ENCODE measurements around the gene NPHS1. TPM values are rescaled to one million over a fixed set of nuclear protein-coding genes. Genes with fewer than 3 reads are reported as not detected.

The NPHS1 gene
- polyA plus RNA-seq (0.05 and 2.8 TPM in 2 replicates), polyA minus RNA-seq (1.7 TPM in 1 of 2 replicates, not detected in the other)

GRCh38 chr19:35852029-35852780 is at the start of gene NPHS1:
TSS of gene NPHS1 (minus strand) at chr19:35852504. CDS start at chr19:35851837, 667 bp downstream.
- Histone ChIP-seq H3F3A (ENCODE audit: insufficient read depth, low read length, poor library complexity, severe bottlenecking) (no peaks in the 10 kb centered on the region), H3K9me2 (ENCODE audit: insufficient read depth, low read length) (no peaks in the 10 kb centered on the region), H3K79me2 (replicated peaks; ENCODE audit: insufficient read depth, low read length) (no peaks in the 10 kb centered on the region), H3K9me3 (ENCODE audit: low read length) (no peaks in the 10 kb centered on the region), H3K9ac (ENCODE audit: low read length) (no peak within 1 kb of the TSS), H3K27me3 (ENCODE audit: insufficient read depth, low read depth, low read length) (peaks cover 7% of the 10 kb centered on the region), H4K20me1 (ENCODE audit: insufficient read depth) (no peaks in the 10 kb centered on the region), H3K36me3 (ENCODE audit: insufficient read depth, low read length) (no peaks in the 10 kb centered on the region), H3K4me2 (ENCODE audit: low read length) (no peak within 1 kb of the TSS), H2AFZ (ENCODE audit: low read depth, low read length) (no peak within 1 kb of the TSS), H3K4me3 (ENCODE audit: low read length) (no peak within 1 kb of the TSS), H3K27ac (ENCODE audit: low read length) (no peak within 1 kb of the TSS)
- TF ChIP-seq EZH2 (IDR thresholded peaks at IDR 0.05; ENCODE audit: borderline replicate concordance, insufficient read depth, low read length, poor library complexity, severe bottlenecking) (no peak), POLR2AphosphoS5 (IDR thresholded peaks at IDR 0.05) (no peak), TAF1 (IDR thresholded peaks at IDR 0.05; ENCODE audit: low read depth) (no peak), RAD21 (conservative IDR thresholded peaks at IDR 0.05) (no peak), REST (IDR thresholded peaks at IDR 0.05; ENCODE audit: borderline replicate concordance) (no peak), EP300 (conservative IDR thresholded peaks at IDR 0.05; ENCODE audit: poor library complexity, severe bottlenecking) (no peak), MXI1 (conservative IDR thresholded peaks at IDR 0.05; ENCODE audit: poor library complexity, severe bottlenecking) (no peak)

GRCh38 chr19:35901055-35901644 is 48.8 kb upstream of the NPHS1 start:
- no peak overlapping the region for H2AFZ ChIP-seq (ENCODE audit: low read depth, low read length)
- H3F3A ChIP-seq (ENCODE audit: insufficient read depth, low read length, poor library complexity, severe bottlenecking): no peaks in the 10 kb centered on the region
- no peak for TF ChIP-seq TAF1 (IDR thresholded peaks at IDR 0.05; ENCODE audit: low read depth)
- TF ChIP-seq POLR2AphosphoS5 (IDR thresholded peaks at IDR 0.05): no peak
- no peak for TF ChIP-seq EZH2 (IDR thresholded peaks at IDR 0.05; ENCODE audit: borderline replicate concordance, insufficient read depth, low read length, poor library complexity, severe bottlenecking)
- no peak for TF ChIP-seq REST (IDR thresholded peaks at IDR 0.05; ENCODE audit: borderline replicate concordance)
- TF ChIP-seq RAD21 (conservative IDR thresholded peaks at IDR 0.05): no peak
- TF ChIP-seq EP300 (conservative IDR thresholded peaks at IDR 0.05; ENCODE audit: poor library complexity, severe bottlenecking): no peak
- TF ChIP-seq CTCF (IDR thresholded peaks at IDR 0.05; ENCODE audit: poor library complexity, severe bottlenecking): no peak
- TF ChIP-seq MXI1 (conservative IDR thresholded peaks at IDR 0.05; ENCODE audit: poor library complexity, severe bottlenecking): no peak
- TF ChIP-seq SMC3 (conservative IDR thresholded peaks at IDR 0.05; ENCODE audit: poor library complexity): no peak
- H3K36me3 ChIP-seq (ENCODE audit: insufficient read depth, low read length): no peaks in the 10 kb centered on the region
- H3K9me2 ChIP-seq (ENCODE audit: insufficient read depth, low read length): no peaks in the 10 kb centered on the region
- H4K20me1 ChIP-seq (ENCODE audit: insufficient read depth): no peaks in the 10 kb centered on the region
- H3K4me2 ChIP-seq (ENCODE audit: low read length): no peak overlapping the region
- no peaks in the 10 kb centered on the region for H3K9me3 ChIP-seq (ENCODE audit: low read length)
- no peak overlapping the region for H3K4me3 ChIP-seq (ENCODE audit: low read length)
- H3K27me3 ChIP-seq (ENCODE audit: insufficient read depth, low read depth, low read length): peaks cover 10% of the 10 kb centered on the region
- peaks cover 3% of the 10 kb centered on the region for H3K79me2 ChIP-seq (replicated peaks; ENCODE audit: insufficient read depth, low read length)
- H3K27ac ChIP-seq (ENCODE audit: low read length): no peak overlapping the region
- H3K9ac ChIP-seq (ENCODE audit: low read length): no peak overlapping the region

Measured in neural cell (in vitro differentiated cells).